GM12872 (cell line): ENCODE measurements around the gene NOC4L.

Experiments
- CTCF ChIP-seq: IDR thresholded peaks from 3 replicates; pipeline ENCODE4 v1.5.1; 2011; ENCODE audit warnings: low read depth, mild to moderate bottlenecking, low read length, moderate library complexity; ENCODE audit not compliant: insufficient read depth

Gene NOC4L

GRCh38 chr12:132178316-132178715 is 34.1 kb downstream of the NOC4L start:
- TF ChIP-seq CTCF = no peak

- no peak for TF ChIP-seq CTCF
Measured at GRCh38 chr12:132178801-132179401, 34.6 kb downstream of the NOC4L start.

- no peak for TF ChIP-seq CTCF
Measured at GRCh38 chr12:132179431-132180362, 35.4 kb downstream of the NOC4L start.

- TF ChIP-seq CTCF = no peak
Measured at GRCh38 chr12:132180648-132181546, 36.6 kb downstream of the NOC4L start.

GRCh38 chr12:132181570-132182200 is 37.4 kb downstream of the NOC4L start:
- no peak for TF ChIP-seq CTCF

GRCh38 chr12:132182206-132182710 is 38.0 kb downstream of the NOC4L start:
- no peak for TF ChIP-seq CTCF
